Fibroblast of lung (primary cell): ENCODE data around the gene ANKH. TPM values are rescaled to one million over a fixed set of nuclear protein-coding genes. Genes with fewer than 3 reads are reported as not detected.
"Not testable (repeated sequence)": the region's sequence is repeated elsewhere in the genome, so short reads cannot be mapped to it uniquely, and the experiment has no call there.

Experiments
- DNase-seq, 2 donors: peaks; one replicate each; pipeline versions ENCODE4 v3.0.0 to v3.0.0-alpha.2; 2010; ENCODE audit warnings: low read depth in 2 of 2
- H2AFZ ChIP-seq: 2 replicates; pipeline ENCODE4 v1.5.1; 2012; ENCODE audit warnings: low read length, control low read depth, inconsistent platforms
- H3K27ac ChIP-seq: 2 replicates; pipeline ENCODE4 v1.5.1; 2011; ENCODE audit warnings: low read length, control low read depth; ENCODE audit not compliant: insufficient read depth
- H3K27me3 ChIP-seq: 2 replicates; pipeline ENCODE4 v1.5.1; 2011; ENCODE audit warnings: mild to moderate bottlenecking, low read length; ENCODE audit not compliant: control insufficient read depth, insufficient read depth
- H3K36me3 ChIP-seq: 2 replicates; pipeline ENCODE4 v1.5.1; 2011; ENCODE audit warnings: low read length; ENCODE audit not compliant: control insufficient read depth, insufficient read depth
- H3K4me1 ChIP-seq: 2 replicates; pipeline ENCODE4 v1.5.1; 2011; ENCODE audit warnings: low read length; ENCODE audit not compliant: control insufficient read depth, insufficient read depth; ENCODE audit errors: extremely low read depth
- H3K4me2 ChIP-seq: 2 replicates; pipeline ENCODE4 v1.5.1; 2011; ENCODE audit warnings: low read length, control low read depth; ENCODE audit not compliant: insufficient read depth; ENCODE audit errors: extremely low read depth
- H3K4me3 ChIP-seq, 4 experiments: fragments of 200-600 bp in 1 of 4; sonication (generic) in 1 of 4; replicated peaks in 1 of 4; 2 replicates each; pipeline ENCODE4 v1.5.1; 2011 to 2016; ENCODE audit warnings: low read length in 4 of 4, low read depth in 3 of 4, mild to moderate bottlenecking in 3 of 4, control low read depth in 2 of 4, inconsistent platforms in 1 of 4, mixed read lengths in 1 of 4; ENCODE audit not compliant: insufficient read depth in 1 of 4; ENCODE audit errors: control extremely low read depth in 1 of 4
- H3K79me2 ChIP-seq: 2 replicates; pipeline ENCODE4 v1.5.1; 2012; ENCODE audit warnings: mild to moderate bottlenecking, low read length, inconsistent platforms; ENCODE audit not compliant: control insufficient read depth, insufficient read depth
- H3K9ac ChIP-seq: 2 replicates; pipeline ENCODE4 v1.5.1; 2011; ENCODE audit warnings: mild to moderate bottlenecking, low read length, control low read depth; ENCODE audit not compliant: insufficient read depth
- H3K9me3 ChIP-seq: 2 replicates; pipeline ENCODE4 v1.5.1; 2012; ENCODE audit warnings: low read depth, low read length; ENCODE audit not compliant: control insufficient read depth, insufficient read depth
- H4K20me1 ChIP-seq: 2 replicates; pipeline ENCODE4 v1.5.1; 2011; ENCODE audit warnings: low read length; ENCODE audit not compliant: control insufficient read depth, insufficient read depth; ENCODE audit errors: extremely low read depth
- EZH2 ChIP-seq: IDR thresholded peaks from 2 replicates; pipeline ENCODE4 v1.5.1; 2012; ENCODE audit warnings: low read length, control low read depth, mild to moderate bottlenecking; ENCODE audit errors: missing control alignments
- polyA plus RNA-seq, 2 donors: library from polyadenylated mRNA; depleted of rRNA in 1 of 2; stranded (reverse) in 1 of 2; unstranded in 1 of 2; fragments of >200 nt; gene quantifications; 2 replicates each; pipeline ENCODE4 v1.2.1, GENCODE V29; 2011 to 2012; ENCODE audit warnings: missing spikeins in 1 of 2
- total RNA-seq: library from RNA; depleted of rRNA; stranded (reverse); fragments of >200 nt; gene quantifications from 2 replicates; pipeline ENCODE4 v1.2.1, GENCODE V29; 2014
- TF ChIP-seq, protein P1 (sequence below), 2 donors: IDR thresholded peaks in 1 of 2; conservative IDR thresholded peaks in 1 of 2; 1 replicate in 1 of 2; 2 replicates in 1 of 2; pipeline ENCODE4 v1.5.1; 2011 to 2012; ENCODE audit warnings: low read length in 2 of 2, control low read depth in 1 of 2, inconsistent platforms in 1 of 2, low read depth in 1 of 2, mild to moderate bottlenecking in 1 of 2

Gene ANKH
- total and polyA plus RNA-seq, 2 donors (not counting 1 experiment from before 2014, with no cell fraction given), result 5.8 to 10.9 TPM

DNA sequence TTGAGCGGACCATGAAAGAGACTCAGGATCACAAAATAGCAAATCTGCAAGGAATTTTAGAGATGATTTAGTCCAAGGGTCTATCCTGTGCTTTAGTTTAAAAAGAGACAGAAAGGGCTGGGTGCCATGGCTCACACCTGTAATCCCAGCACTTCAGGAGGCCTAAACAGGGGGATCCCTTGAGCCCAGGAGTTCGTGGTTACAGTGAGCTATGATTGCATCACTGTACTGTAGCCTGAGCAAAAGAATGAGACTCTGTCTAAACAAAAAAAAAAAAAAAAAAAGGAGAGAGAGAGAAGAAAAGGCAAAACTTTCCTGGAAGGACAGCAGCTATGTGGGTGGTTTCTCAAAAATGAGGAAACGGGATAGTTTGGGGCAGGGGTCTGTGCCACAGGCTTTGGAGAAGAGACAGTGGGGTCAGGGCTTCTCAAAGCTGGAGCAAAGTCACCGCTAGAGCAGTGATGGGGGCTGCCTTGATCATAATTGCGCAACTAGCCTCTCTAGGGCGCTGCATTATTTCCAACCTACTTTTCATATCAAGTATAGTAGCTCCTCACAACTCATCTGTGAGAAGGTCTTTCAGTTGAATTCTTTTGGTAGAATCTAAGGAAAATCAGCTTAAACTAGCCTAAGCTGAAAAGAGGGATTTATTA, 8.5 kb upstream of the ANKH start:
- Histone ChIP-seq H2AFZ (no peak overlapping the region), H3K4me3 (no peak overlapping the region), H3K27ac (no peak overlapping the region), H3K9me3 (no peaks in the 10 kb centered on the region), H3K27me3 (no peaks in the 10 kb centered on the region), H3K4me2 (no peak overlapping the region), H3K4me1 (no peaks in the 10 kb centered on the region), H3K79me2 (no peaks in the 10 kb centered on the region), H3K9ac (no peak overlapping the region), H4K20me1 (no peaks in the 10 kb centered on the region), H3K36me3 (no peaks in the 10 kb centered on the region)
- DNase-seq, result peak; percentile 37 to 50
- no peak for TF ChIP-seq EZH2
- TF ChIP-seq, protein P1, sequence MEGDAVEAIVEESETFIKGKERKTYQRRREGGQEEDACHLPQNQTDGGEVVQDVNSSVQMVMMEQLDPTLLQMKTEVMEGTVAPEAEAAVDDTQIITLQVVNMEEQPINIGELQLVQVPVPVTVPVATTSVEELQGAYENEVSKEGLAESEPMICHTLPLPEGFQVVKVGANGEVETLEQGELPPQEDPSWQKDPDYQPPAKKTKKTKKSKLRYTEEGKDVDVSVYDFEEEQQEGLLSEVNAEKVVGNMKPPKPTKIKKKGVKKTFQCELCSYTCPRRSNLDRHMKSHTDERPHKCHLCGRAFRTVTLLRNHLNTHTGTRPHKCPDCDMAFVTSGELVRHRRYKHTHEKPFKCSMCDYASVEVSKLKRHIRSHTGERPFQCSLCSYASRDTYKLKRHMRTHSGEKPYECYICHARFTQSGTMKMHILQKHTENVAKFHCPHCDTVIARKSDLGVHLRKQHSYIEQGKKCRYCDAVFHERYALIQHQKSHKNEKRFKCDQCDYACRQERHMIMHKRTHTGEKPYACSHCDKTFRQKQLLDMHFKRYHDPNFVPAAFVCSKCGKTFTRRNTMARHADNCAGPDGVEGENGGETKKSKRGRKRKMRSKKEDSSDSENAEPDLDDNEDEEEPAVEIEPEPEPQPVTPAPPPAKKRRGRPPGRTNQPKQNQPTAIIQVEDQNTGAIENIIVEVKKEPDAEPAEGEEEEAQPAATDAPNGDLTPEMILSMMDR (conservative IDR thresholded peaks at IDR 0.05 in 1 of 2, IDR thresholded peaks at IDR 0.05 in 1 of 2; ENCODE audit: low read depth in 1 of 2, low read length in 2 of 2), result no peak

DNA sequence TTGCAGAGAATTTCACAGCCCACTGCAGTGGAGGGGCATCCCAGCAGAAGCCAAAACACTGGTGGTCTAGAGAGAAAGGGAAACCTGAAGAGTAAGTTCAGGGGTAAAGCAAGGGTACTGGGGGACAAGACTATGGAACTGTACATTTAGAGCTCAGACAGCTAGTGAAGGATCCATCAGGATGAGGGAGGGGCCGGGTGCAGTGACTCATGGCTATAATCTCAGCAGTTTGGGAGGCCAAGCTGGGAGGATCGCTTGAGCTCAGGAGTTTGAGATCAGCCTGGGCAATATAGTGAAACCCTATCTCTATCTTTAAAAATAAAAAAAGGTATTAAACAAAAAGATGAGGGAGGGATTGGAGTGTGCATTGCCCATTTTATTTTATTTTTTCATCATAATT, 7.8 kb upstream of the ANKH start:
- Histone ChIP-seq H3K27ac (no peak overlapping the region), H3K4me3 (no peak overlapping the region), H3K27me3 (no peaks in the 10 kb centered on the region), H3K4me2 (no peak overlapping the region), H3K79me2 (no peaks in the 10 kb centered on the region), H3K9me3 (no peaks in the 10 kb centered on the region), H3K4me1 (no peaks in the 10 kb centered on the region), H3K36me3 (no peaks in the 10 kb centered on the region), H4K20me1 (no peaks in the 10 kb centered on the region), H2AFZ (no peak overlapping the region), H3K9ac (no peak overlapping the region)
- DNase-seq, result no peak
- TF ChIP-seq, protein P1 (conservative IDR thresholded peaks at IDR 0.05 in 1 of 2, IDR thresholded peaks at IDR 0.05 in 1 of 2; ENCODE audit: low read depth in 1 of 2, low read length in 2 of 2), result no peak
- no peak for TF ChIP-seq EZH2

DNA sequence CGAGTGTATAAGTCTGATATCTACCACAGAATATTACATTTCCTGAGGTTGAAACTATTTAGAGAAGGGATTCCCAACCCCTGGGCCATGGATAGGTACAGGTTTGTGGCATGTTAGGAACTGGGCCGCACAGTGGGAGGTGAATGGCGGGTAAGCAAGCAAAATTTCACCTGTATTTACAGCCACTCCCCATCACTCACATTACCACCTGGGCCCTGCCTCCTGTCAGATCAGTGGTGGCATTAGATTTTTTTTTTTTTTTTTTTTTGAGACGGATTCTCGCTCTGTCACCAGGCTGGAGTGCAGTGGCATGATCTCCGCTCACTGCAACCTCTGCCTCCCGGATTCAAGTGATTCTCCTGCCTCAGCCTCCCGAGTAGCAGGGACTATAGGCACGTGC, 6.6 kb upstream of the ANKH start:
- H2AFZ ChIP-seq, H4K20me1 ChIP-seq, H3K27me3 ChIP-seq, H3K9me3 ChIP-seq, H3K9ac ChIP-seq, H3K4me1 ChIP-seq, H3K79me2 ChIP-seq, H3K36me3 ChIP-seq, H3K4me3 ChIP-seq, H3K27ac ChIP-seq, DNase-seq, H3K4me2 ChIP-seq: not testable (repeated sequence)
